Ovary (tissue), 9 donors: ENCODE results near the gene CD79A. TPM values are rescaled to one million over a fixed set of nuclear protein-coding genes. Genes with fewer than 3 reads are reported as not detected.

ENCODE experiments used
- DNase-seq, 5 donors: peaks; one replicate each; pipeline ENCODE4 v3.0.0-alpha.2; 2019 to 2020
- H3K27ac ChIP-seq, 2 donors: fragments of 200-600 bp; one replicate each; pipeline versions ENCODE4 v1.5.1 to v1.8.0; 2019 to 2022
- H3K27me3 ChIP-seq: fragments of 200-600 bp; one replicate; pipeline ENCODE4 v1.8.0; 2022
- H3K36me3 ChIP-seq: fragments of 200-600 bp; sonication (generic); one replicate; pipeline ENCODE4 v1.5.1; 2019
- H3K4me1 ChIP-seq: one replicate; pipeline ENCODE4 v1.8.1; 2013; ENCODE audit warnings: mild to moderate bottlenecking, moderate library complexity; ENCODE audit not compliant: insufficient read depth
- H3K4me3 ChIP-seq: fragments of 200-600 bp; sonication (generic); one replicate; pipeline ENCODE4 v1.5.1; 2017
- H3K9me3 ChIP-seq, 2 donors: fragments of 200-600 bp in 1 of 2; sonication (generic) in 1 of 2; one replicate each; pipeline versions ENCODE4 v1.5.1 to v1.8.1; 2013 to 2019; ENCODE audit warnings: mild to moderate bottlenecking in 1 of 2, moderate library complexity in 1 of 2
- EP300 ChIP-seq: sonication (generic); formaldehyde crosslinking; IDR thresholded peaks from one replicate; pipeline ENCODE4 v1.6.1; 2017; ENCODE audit warnings: antibody characterized with exemption
- POLR2A ChIP-seq: fragments of 450-650 bp; IDR thresholded peaks from one replicate; pipeline ENCODE4 v1.6.1; 2017; ENCODE audit warnings: antibody characterized with exemption, mild to moderate bottlenecking, moderate library complexity
- WGBS, 3 donors: extraction: QIAGEN DNeasy Blood & Tissue Kit in 1 of 3; methylation state at CpG; one replicate each; pipeline versions ENCODE4 v1.1.5 to v1.1.7; 2013 to 2017; 5-methylcytosine and 5-hydroxymethylcytosine counted together
- intact Hi-C, 4 donors: fragments of 100-400 bp; cut with DNase I; formaldehyde crosslinking; loops; one replicate each; pipeline versions ENCODE4 v1.11.0 to v1.15.1; 2022 to 2023
- polyA plus RNA-seq, 2 donors: library from polyadenylated mRNA; stranded (reverse); fragments of 200-250 nt in 1 of 2; fragments of 350-450 nt in 1 of 2; fragmentation: Illumina TruSeq in 1 of 2; extraction: RNeasy Lipid Tissue Mini Kit (QIAGEN cat#74804) in 1 of 2; gene quantifications; one replicate each; pipeline ENCODE4 v1.2.3, GENCODE V29; 2013 to 2014
- total RNA-seq, 7 donors: library from RNA; depleted of rRNA in 2 of 7; stranded (reverse); fragments of >200 nt in 2 of 7; fragmentation: NEBNext Ultra II Directional in 3 of 7; extraction: Animal tissue kit (Norgen Biotek cat#: 25700) in 3 of 7; gene quantifications; one replicate each; pipeline versions ENCODE4 v1.1.0 to v1.2.4, GENCODE V29; 2016 to 2023
- TF ChIP-seq, protein P1 (sequence below), 3 donors: fragments of 450-650 bp in 2 of 3; fragments of 200-600 bp in 1 of 3; IDR thresholded peaks; one replicate each; pipeline versions ENCODE4 v1.5.1 to v1.8.0; 2016 to 2022; ENCODE audit warnings: antibody characterized with exemption in 3 of 3, mild to moderate bottlenecking in 1 of 3
- donor health status: DM: no; HTN: no; CAD: no; lungs with moderate emphysema.
- donor health status: DM: no; HTN: no; CAD: no.
- donor health status: Bipolar disorder and iron deficiency.
- donor health status: DM: yes; HTN: yes; CAD: no.
- donor health status: DM: no; HTN: no; CAD: no.
- donor health status: DM: yes; HTN: yes; CAD: no.

CD79A gene
- total and polyA plus RNA-seq, 9 donors = 0.25 to 1.4 (median 0.63) TPM; not detected in 1

DNA sequence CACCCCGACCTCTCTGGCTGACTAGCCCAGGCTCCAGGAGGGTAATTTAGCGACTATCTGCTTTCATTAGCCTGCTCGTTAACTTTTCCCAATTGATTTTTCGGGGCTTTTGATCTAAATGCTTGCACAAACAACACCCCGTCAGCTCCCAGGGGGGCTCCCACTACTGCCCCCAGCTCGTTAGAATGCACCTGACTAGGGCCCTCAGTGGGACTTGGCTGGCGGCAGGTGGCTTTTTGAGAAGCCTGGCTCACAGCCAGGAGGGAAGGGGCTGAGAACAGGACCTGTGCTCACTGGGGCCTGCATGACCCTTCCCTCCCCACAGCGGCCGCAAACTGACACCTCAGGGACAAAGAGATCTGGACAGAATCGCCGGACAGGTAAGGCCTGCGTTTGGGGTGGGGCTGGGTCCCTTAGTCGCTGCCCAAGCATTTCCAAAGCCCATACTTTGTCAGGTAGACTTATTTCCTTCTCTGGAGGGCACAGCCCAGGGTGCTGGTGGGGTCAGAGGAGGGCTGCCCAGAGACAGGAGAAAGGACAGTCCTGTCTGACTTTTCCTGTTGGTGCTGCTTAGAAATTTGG, 7.6 kb upstream of the CD79A start:
- intact Hi-C loops = no loop called here
- H3K4me1 ChIP-seq = no peaks in the 10 kb centered on the region
- no peaks in the 10 kb centered on the region for H3K27me3 ChIP-seq
- no peaks in the 10 kb centered on the region for H3K36me3 ChIP-seq
- H3K27ac ChIP-seq = no peak overlapping the region
- DNase-seq = no peak
- 79 to 82% (median 80%) methylated on average over 13 of the region's 13 CpGs for WGBS, 3 donors
- TF ChIP-seq, protein P1, sequence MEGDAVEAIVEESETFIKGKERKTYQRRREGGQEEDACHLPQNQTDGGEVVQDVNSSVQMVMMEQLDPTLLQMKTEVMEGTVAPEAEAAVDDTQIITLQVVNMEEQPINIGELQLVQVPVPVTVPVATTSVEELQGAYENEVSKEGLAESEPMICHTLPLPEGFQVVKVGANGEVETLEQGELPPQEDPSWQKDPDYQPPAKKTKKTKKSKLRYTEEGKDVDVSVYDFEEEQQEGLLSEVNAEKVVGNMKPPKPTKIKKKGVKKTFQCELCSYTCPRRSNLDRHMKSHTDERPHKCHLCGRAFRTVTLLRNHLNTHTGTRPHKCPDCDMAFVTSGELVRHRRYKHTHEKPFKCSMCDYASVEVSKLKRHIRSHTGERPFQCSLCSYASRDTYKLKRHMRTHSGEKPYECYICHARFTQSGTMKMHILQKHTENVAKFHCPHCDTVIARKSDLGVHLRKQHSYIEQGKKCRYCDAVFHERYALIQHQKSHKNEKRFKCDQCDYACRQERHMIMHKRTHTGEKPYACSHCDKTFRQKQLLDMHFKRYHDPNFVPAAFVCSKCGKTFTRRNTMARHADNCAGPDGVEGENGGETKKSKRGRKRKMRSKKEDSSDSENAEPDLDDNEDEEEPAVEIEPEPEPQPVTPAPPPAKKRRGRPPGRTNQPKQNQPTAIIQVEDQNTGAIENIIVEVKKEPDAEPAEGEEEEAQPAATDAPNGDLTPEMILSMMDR (IDR thresholded peaks at IDR 0.05) = no peak
- no peaks in the 10 kb centered on the region for H3K9me3 ChIP-seq
- no peak overlapping the region for H3K4me3 ChIP-seq

DNA sequence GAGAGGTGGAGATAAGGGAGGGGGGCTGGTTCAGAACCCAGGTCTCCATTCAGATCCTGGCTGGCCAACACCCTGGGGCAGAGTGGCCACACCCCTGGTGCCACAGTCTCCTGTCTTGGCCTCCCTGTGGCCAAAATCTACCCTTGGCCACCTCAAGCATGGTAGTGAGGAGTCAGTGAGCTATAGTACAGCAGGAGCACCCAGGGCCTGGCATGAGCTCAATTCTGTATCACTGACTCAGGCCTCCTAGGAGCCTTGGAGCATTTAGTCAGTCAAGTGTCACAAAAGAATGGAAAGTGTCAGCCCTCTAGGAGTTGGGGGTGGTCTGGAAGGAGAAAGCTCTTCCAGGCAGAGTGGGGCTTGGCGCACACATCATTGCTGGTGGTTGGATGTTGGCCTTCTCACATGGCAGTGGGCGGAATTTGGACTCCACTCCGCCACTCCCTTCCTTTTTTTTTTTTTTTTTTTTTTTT, 6.6 kb upstream of the CD79A start:
- no peak overlapping the region for H3K27ac ChIP-seq
- intact Hi-C loops = no loop called here
- no peak overlapping the region for H3K4me3 ChIP-seq
- TF ChIP-seq POLR2A = no peak
- no peaks in the 10 kb centered on the region for H3K9me3 ChIP-seq
- no peak for DNase-seq
- WGBS, 3 donors = 66 to 79% (median 76%) methylated on average over 3 of the region's 3 CpGs
- no peaks in the 10 kb centered on the region for H3K4me1 ChIP-seq
- H3K36me3 ChIP-seq = no peaks in the 10 kb centered on the region
- H3K27me3 ChIP-seq = no peaks in the 10 kb centered on the region

DNA sequence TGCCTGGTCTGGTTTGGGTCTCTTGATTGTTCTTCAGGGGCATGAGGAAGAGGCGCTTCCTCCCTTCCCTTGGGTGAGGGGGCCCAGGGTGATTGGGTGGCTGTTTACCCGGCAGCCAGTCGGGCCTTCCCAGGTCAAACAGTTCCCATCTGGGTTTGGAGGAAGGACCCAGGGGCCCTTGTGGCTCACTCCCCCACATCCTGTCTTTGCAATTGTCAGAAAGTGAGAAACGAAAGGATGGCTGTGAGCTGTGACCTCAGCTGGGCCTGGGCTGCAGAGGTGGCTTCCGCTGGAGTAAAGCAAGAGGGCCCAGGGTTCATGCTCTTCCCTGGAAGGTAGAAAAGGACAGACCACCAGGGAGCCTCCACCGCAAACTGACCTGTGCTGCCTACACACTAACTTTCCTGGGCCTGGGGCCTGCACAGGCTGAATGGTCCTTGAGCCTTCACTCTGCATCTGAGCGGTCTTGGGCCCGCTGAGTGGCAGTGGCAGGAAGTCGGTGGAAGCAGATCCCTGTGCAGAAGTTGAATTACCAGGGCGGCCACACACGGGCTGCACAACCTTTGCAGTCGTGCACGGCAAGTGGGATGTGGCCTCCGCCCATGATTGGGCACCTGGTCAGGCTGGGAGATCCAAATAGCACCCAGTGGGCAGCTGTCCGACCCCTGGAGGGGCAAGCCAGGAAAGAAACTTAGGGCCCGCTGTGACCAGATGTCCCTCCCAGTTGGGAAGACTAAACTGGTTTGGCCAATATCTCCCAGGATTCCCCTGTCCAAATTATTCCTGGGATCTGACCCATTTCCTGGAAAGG, 5.3 kb upstream of the CD79A start:
- DNase-seq = no peak
- intact Hi-C loops = no loop called here

DNA sequence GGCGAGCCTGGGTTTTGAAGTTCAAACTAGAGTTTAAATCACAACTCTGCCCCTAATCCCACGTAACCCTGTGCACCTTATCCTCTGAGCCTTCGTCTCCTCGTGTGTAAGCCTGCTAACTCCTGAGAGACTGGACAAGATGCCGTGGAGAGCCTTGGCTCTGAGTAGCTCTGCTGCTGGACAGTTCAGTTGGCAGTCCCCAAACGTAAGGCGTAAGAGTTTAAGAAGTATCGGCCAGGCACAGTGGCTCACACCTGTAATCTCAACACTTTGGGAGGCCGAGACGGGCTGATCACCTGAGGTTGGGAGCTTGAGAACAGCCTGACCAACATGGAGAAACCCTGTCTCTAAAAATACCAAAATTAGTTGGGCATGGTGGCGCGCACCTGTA, 4.7 kb upstream of the CD79A start:
- Histone ChIP-seq H3K36me3 (no peaks in the 10 kb centered on the region), H3K27ac (no peak overlapping the region), H3K4me1 (no peaks in the 10 kb centered on the region), H3K27me3 (no peaks in the 10 kb centered on the region), H3K4me3 (no peak overlapping the region), H3K9me3 (no peaks in the 10 kb centered on the region)
- TF ChIP-seq EP300 (no peak), POLR2A (no peak)
- TF ChIP-seq, protein P1 (IDR thresholded peaks at IDR 0.05) = no peak
- 82 to 87% (median 86%) methylated on average over 12 of the region's 12 CpGs for WGBS, 3 donors
- intact Hi-C loops = no loop called here
- no peak for DNase-seq

More for the DNA sequence above, 5.3 kb upstream of the CD79A start:
- no peaks in the 10 kb centered on the region for H3K9me3 ChIP-seq
- no peak overlapping the region for H3K4me3 ChIP-seq
- TF ChIP-seq, protein P1 (IDR thresholded peaks at IDR 0.05) = no peak
- no peak for TF ChIP-seq POLR2A
- TF ChIP-seq EP300 = no peak
- 49 to 56% (median 55%) methylated on average over 16 of the region's 16 CpGs for WGBS, 3 donors
- H3K27me3 ChIP-seq = no peaks in the 10 kb centered on the region
- H3K4me1 ChIP-seq = no peaks in the 10 kb centered on the region
- H3K36me3 ChIP-seq = no peaks in the 10 kb centered on the region
- H3K27ac ChIP-seq = no peak overlapping the region
